HG02798 (cell line): ENCODE data around the gene SRP19.

ENCODE experiments used
- ATAC-seq: cut with Tn5 transposase; IDR thresholded peaks from one replicate; pipeline ENCODE4 v1.9.1; 2021; ENCODE audit warnings: mild to moderate bottlenecking; ENCODE audit not compliant: unreplicated experiment, poor library complexity

SRP19 gene

GRCh38 chr5:112918136-112918535 lies 57.0 kb downstream of the SRP19 start:
- no peak for ATAC-seq

GRCh38 chr5:112918679-112919078 lies 57.6 kb downstream of the SRP19 start:
- no peak for ATAC-seq
